K562 (cell line): Measurements from ENCODE around the gene CECR2. TPM values are rescaled to one million over a fixed set of nuclear protein-coding genes. Genes with fewer than 3 reads are reported as not detected.

Source experiments
- ATF1 ChIP-seq, 2 experiments: fragments of 450-650 bp in 1 of 2; IDR thresholded peaks; 2 replicates each; pipeline ENCODE4 v1.6.1; 2016; ENCODE audit warnings: missing compliant biosample characterization in 1 of 2, missing genetic modification characterization in 1 of 2
- ATF7 ChIP-seq: fragments of 450-650 bp; IDR thresholded peaks from 2 replicates; pipeline ENCODE4 v1.7.1; 2014; ENCODE audit warnings: mild to moderate bottlenecking, moderate library complexity
- CC2D1A ChIP-seq: fragments of 450-650 bp; IDR thresholded peaks from 2 replicates; pipeline ENCODE4 v1.6.1; 2017; ENCODE audit warnings: mild to moderate bottlenecking
- KDM4B ChIP-seq, 2 experiments: fragments of 450-650 bp in 1 of 2; sonication (generic) in 1 of 2; IDR thresholded peaks; 2 replicates each; pipeline ENCODE4 v1.6.1; 2016 to 2017; ENCODE audit warnings: borderline replicate concordance in 2 of 2, antibody characterized with exemption in 1 of 2, low read depth in 1 of 2, mild to moderate bottlenecking in 1 of 2
- NR3C1 ChIP-seq: sonication (generic); formaldehyde crosslinking; IDR thresholded peaks from 2 replicates; pipeline ENCODE4 v1.8.1; 2022; ENCODE audit warnings: missing genetic modification reagents
- SMAD2 ChIP-seq: fragments of 150-350 bp; IDR thresholded peaks from 2 replicates; pipeline ENCODE4 v1.6.1; 2014; ENCODE audit warnings: low read depth, mild to moderate bottlenecking, low read length
- SMARCE1 ChIP-seq: fragments of 450-650 bp; IDR thresholded peaks from 2 replicates; pipeline ENCODE4 v1.7.1; 2016; ENCODE audit warnings: mild to moderate bottlenecking
- TRIM24 ChIP-seq, 2 experiments: fragments of 450-650 bp; IDR thresholded peaks; 2 replicates each; pipeline ENCODE4 v1.6.1; 2016
- ZC3H11A ChIP-seq: IDR thresholded peaks from 2 replicates; pipeline ENCODE4 v1.6.1; 2012; ENCODE audit warnings: low read depth, low read length, improper control_type of control experiment
- ZNF76 ChIP-seq: fragments of 250-450 bp; sonication (Bioruptor Pico); IDR thresholded peaks from 2 replicates; pipeline ENCODE4 v1.4.0; 2020; ENCODE audit warnings: mild to moderate bottlenecking, moderate library complexity, borderline replicate concordance
- polyA plus RNA-seq, 8 experiments: library from polyadenylated mRNA; depleted of rRNA in 4 of 8; stranded (reverse) in 5 of 8; unstranded in 3 of 8; fragments of >200 nt; fragmentation: Nextera tagmentation in 2 of 8; fragmentation: Illumina TruSeq in 1 of 8; extraction: Ambion mirVana in 2 of 8; extraction: Trizol in 1 of 8; gene quantifications; 2 replicates each; pipeline versions ENCODE4 v1.2.1 to v1.2.3, GENCODE V29; 2011 to 2014; ENCODE audit warnings: inconsistent platforms in 1 of 8, missing spikeins in 1 of 8
- total RNA-seq, 7 experiments: library from RNA; depleted of rRNA in 6 of 7; stranded (reverse); fragments of >200 nt in 6 of 7; fragmentation: Illumina TruSeq in 2 of 7; extraction: Trizol in 2 of 7; gene quantifications; 2 replicates each; pipeline versions ENCODE4 v1.2.1 to v1.2.3, GENCODE V29; 2011 to 2021; ENCODE audit warnings: low replicate concordance in 1 of 7
- TF ChIP-seq, protein P1 (sequence below): fragments of 250-450 bp; sonication (Bioruptor Pico); IDR thresholded peaks from 2 replicates; pipeline ENCODE4 v1.5.0; 2022; ENCODE audit warnings: mild to moderate bottlenecking
- TF ChIP-seq, protein P2 (sequence below), 2 experiments: fragments of 450-650 bp in 1 of 2; sonication (generic) in 1 of 2; formaldehyde crosslinking in 1 of 2; IDR thresholded peaks in 1 of 2; conservative IDR thresholded peaks in 1 of 2; 2 replicates each; pipeline versions ENCODE4 v1.6.1 to v1.8.1; 2016 to 2023; ENCODE audit warnings: mild to moderate bottlenecking in 2 of 2, moderate library complexity in 2 of 2, inconsistent platforms in 1 of 2, missing genetic modification reagents in 1 of 2
- TF ChIP-seq, protein P3 (sequence below), 2 experiments: fragments of 450-650 bp; IDR thresholded peaks; 2 replicates each; pipeline ENCODE4 v1.6.1; 2016
- TF ChIP-seq, protein P4 (sequence below): fragments of 250-450 bp; sonication (Bioruptor Pico); IDR thresholded peaks from 2 replicates; pipeline ENCODE4 v1.8.0; 2021; ENCODE audit warnings: mild to moderate bottlenecking, moderate library complexity
- TF ChIP-seq, protein P5 (sequence below): sonication (generic); formaldehyde crosslinking; IDR thresholded peaks from 2 replicates; pipeline ENCODE4 v1.8.0; 2022; ENCODE audit warnings: mild to moderate bottlenecking, low read depth, missing genetic modification reagents
- TF ChIP-seq, protein P6 (sequence below): fragments of 250-450 bp; sonication (Bioruptor Pico); IDR thresholded peaks from 2 replicates; pipeline ENCODE4 v1.5.0; 2020; ENCODE audit warnings: mild to moderate bottlenecking, borderline replicate concordance

The CECR2 gene
- total and polyA plus RNA-seq, 9 of the 15 experiments (the other 6 are each of a cell fraction or from before 2014, with no cell fraction given): 0.01 to 1.00 (median 0.27) TPM

DNA sequence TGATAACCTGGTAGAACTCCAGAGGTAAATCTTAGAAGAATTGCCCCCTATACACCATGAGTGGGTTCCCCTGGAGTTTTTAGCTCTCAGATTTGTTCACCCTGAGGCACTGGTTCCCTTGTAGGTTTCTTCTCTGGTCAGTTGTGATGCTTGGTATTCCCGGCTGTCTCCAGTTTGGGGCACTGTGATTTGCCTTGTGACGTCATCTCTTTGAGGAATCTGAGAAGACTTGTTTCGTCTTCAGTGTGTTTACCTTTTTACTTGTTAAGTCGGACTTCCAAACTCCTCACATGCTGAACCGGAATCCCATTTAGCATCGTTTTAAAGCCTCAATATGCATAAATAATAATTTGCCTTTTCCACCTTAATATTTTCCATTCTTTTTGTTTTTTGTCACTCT is 54.4 kb downstream of the CECR2 start (continued):
- TF ChIP-seq, protein P1, sequence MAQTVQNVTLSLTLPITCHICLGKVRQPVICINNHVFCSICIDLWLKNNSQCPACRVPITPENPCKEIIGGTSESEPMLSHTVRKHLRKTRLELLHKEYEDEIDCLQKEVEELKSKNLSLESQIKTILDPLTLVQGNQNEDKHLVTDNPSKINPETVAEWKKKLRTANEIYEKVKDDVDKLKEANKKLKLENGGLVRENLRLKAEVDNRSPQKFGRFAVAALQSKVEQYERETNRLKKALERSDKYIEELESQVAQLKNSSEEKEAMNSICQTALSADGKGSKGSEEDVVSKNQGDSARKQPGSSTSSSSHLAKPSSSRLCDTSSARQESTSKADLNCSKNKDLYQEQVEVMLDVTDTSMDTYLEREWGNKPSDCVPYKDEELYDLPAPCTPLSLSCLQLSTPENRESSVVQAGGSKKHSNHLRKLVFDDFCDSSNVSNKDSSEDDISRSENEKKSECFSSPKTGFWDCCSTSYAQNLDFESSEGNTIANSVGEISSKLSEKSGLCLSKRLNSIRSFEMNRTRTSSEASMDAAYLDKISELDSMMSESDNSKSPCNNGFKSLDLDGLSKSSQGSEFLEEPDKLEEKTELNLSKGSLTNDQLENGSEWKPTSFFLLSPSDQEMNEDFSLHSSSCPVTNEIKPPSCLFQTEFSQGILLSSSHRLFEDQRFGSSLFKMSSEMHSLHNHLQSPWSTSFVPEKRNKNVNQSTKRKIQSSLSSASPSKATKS (CRISPR knock-in tag): no peak
- TF ChIP-seq CC2D1A: no peak
- TF ChIP-seq, protein P2, sequence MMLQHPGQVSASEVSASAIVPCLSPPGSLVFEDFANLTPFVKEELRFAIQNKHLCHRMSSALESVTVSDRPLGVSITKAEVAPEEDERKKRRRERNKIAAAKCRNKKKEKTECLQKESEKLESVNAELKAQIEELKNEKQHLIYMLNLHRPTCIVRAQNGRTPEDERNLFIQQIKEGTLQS (IDR thresholded peaks at IDR 0.05): peak; percentile 62
- TF ChIP-seq, protein P2 (CRISPR knock-in tag; conservative IDR thresholded peaks at IDR 0.05): no peak
- TF ChIP-seq, protein P3, sequence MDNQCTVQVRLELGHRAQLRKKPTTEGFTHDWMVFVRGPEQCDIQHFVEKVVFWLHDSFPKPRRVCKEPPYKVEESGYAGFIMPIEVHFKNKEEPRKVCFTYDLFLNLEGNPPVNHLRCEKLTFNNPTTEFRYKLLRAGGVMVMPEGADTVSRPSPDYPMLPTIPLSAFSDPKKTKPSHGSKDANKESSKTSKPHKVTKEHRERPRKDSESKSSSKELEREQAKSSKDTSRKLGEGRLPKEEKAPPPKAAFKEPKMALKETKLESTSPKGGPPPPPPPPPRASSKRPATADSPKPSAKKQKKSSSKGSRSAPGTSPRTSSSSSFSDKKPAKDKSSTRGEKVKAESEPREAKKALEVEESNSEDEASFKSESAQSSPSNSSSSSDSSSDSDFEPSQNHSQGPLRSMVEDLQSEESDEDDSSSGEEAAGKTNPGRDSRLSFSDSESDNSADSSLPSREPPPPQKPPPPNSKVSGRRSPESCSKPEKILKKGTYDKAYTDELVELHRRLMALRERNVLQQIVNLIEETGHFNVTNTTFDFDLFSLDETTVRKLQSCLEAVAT (IDR thresholded peaks at IDR 0.05): no peak
- no peak for TF ChIP-seq SMAD2
- TF ChIP-seq, protein P4, sequence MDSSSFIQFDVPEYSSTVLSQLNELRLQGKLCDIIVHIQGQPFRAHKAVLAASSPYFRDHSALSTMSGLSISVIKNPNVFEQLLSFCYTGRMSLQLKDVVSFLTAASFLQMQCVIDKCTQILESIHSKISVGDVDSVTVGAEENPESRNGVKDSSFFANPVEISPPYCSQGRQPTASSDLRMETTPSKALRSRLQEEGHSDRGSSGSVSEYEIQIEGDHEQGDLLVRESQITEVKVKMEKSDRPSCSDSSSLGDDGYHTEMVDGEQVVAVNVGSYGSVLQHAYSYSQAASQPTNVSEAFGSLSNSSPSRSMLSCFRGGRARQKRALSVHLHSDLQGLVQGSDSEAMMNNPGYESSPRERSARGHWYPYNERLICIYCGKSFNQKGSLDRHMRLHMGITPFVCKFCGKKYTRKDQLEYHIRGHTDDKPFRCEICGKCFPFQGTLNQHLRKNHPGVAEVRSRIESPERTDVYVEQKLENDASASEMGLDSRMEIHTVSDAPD: no peak
- no peak for TF ChIP-seq ZNF76 (CRISPR knock-in tag)
- no peak for TF ChIP-seq KDM4B (IDR thresholded peaks at IDR 0.05; ENCODE audit: borderline replicate concordance in 2 of 2, low read depth in 1 of 2)
- TF ChIP-seq ATF1 (CRISPR knock-in tag; IDR thresholded peaks at IDR 0.05): no peak
- peak; percentile 80 for TF ChIP-seq ATF1 (tag; IDR thresholded peaks at IDR 0.05)
- TF ChIP-seq, protein P5, sequence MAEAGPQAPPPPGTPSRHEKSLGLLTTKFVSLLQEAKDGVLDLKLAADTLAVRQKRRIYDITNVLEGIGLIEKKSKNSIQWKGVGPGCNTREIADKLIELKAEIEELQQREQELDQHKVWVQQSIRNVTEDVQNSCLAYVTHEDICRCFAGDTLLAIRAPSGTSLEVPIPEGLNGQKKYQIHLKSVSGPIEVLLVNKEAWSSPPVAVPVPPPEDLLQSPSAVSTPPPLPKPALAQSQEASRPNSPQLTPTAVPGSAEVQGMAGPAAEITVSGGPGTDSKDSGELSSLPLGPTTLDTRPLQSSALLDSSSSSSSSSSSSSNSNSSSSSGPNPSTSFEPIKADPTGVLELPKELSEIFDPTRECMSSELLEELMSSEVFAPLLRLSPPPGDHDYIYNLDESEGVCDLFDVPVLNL (CRISPR knock-in tag): no peak
- TF ChIP-seq SMARCE1: no peak
- no peak for TF ChIP-seq TRIM24 (IDR thresholded peaks at IDR 0.05)
- no peak for TF ChIP-seq ZC3H11A
- TF ChIP-seq NR3C1 (CRISPR knock-in tag): no peak
- TF ChIP-seq, protein P6, sequence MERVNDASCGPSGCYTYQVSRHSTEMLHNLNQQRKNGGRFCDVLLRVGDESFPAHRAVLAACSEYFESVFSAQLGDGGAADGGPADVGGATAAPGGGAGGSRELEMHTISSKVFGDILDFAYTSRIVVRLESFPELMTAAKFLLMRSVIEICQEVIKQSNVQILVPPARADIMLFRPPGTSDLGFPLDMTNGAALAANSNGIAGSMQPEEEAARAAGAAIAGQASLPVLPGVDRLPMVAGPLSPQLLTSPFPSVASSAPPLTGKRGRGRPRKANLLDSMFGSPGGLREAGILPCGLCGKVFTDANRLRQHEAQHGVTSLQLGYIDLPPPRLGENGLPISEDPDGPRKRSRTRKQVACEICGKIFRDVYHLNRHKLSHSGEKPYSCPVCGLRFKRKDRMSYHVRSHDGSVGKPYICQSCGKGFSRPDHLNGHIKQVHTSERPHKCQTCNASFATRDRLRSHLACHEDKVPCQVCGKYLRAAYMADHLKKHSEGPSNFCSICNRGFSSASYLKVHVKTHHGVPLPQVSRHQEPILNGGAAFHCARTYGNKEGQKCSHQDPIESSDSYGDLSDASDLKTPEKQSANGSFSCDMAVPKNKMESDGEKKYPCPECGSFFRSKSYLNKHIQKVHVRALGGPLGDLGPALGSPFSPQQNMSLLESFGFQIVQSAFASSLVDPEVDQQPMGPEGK (CRISPR knock-in tag): no peak
- peak; percentile 74 for TF ChIP-seq ATF7
